GM19395 (cell line): ENCODE measurements around the gene EIPR1.
"Not testable (repeated sequence)": the region's sequence is repeated elsewhere in the genome, so short reads cannot be mapped to it uniquely, and the experiment has no call there.

Experiments used
- ATAC-seq: cut with Tn5 transposase; IDR thresholded peaks from one replicate; pipeline ENCODE4 v1.9.1; 2021; ENCODE audit warnings: mild to moderate bottlenecking, moderate library complexity; ENCODE audit not compliant: unreplicated experiment

Gene EIPR1

DNA sequence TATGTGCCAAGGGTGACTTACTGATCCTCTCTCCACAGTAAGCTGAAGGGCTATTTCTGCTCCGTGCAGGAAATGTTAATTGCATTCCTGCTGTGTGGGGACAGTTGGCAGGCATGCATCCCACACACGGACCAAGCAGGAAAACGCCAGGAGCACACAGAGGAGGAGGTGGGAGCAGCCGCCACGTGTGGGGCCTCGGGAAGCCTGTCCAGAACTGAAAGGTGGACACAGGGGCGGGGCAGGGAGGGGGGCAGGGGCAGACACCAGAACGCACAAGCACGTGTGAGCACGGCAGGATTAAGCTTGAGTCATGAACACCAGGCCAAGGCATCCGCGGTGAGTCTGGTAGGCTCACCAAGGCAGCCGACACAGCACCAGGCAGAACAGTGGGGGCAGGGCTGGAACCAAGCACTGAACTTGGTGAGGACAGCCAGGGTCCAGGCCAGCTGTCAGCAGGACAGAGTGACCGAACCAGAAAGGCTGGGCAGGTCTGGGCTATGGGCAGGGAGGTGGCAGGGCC is 177.1 kb downstream of the EIPR1 start:
- no peak for ATAC-seq

DNA sequence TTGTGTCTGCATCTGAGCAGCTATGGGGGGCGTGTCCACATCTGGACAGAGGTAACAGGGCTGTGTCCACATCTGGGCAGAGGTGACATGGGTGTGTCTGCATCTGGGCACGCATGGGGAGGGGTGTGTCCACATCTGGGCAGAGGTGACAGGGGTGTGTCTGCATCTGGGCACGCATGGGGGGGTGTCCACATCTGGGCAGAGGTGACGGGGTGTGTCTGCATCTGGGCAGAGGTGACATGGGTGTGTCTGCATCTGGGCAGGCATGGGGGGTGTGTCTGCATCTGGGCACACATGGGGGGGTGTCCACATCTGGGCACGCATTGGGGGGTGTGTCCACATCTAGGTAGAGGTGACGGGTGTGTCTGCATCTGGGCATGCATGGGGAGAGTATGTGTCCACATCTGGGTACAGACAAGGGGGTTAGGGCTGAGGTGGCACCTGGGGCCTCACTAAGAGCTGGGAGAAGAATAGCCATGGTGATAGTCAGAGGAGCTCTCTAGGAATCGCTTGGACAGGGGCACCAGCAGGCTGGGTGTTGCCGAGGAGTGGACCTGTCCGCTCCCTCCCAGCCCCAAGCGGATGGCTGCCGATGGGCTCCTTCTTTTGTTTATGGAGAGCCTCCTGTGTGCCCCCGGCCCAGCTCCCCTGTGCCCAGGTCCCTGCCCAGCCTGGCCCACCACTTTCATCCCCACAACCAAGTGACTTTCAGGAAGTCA is 177.8 kb downstream of the EIPR1 start:
- no peak for ATAC-seq

DNA sequence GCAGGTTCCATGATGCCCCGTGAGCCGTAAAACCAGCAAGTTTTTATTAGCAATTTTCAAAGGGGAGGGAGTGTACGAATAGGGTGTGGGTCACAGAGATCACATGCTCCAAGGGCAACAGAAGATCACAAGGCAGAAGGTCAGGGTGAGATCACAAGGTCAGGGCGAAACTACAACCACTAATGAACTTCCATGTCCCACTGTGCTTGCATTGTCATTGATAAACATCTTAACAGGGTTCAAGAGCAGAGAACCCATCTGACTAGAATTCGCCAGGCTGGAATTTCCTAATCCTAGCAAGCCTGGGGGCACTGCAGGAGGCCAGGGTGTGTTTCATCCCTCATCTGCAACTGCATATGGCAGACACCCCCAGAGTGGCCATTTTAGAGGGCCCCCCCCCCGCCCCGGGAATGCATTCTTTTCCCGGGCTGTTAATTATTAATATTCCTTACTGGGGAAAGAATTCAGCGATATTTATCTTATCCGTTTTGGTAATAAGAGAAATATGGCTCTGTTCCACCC is 178.9 kb downstream of the EIPR1 start:
- ATAC-seq = not testable (repeated sequence)

DNA sequence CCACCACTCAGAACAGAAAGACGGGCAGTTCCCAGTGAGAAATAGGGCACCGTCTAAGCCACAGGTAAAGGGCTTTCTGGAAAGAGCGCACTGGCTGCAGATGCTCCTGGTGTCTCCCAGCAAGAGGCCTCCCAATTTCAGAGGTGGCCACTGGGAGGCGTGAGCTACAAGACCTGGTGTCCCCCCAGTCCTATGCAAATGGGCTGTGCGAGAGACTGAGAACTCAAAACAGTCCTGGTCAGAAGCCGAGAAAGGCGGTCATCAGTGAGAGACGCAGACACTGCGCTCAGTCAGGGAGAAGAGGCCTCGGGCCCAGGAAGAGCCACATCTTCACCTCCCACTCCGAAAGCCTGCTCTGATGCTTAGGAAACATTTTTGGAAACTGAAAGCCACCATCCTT is 179.5 kb downstream of the EIPR1 start:
- no peak for ATAC-seq

DNA sequence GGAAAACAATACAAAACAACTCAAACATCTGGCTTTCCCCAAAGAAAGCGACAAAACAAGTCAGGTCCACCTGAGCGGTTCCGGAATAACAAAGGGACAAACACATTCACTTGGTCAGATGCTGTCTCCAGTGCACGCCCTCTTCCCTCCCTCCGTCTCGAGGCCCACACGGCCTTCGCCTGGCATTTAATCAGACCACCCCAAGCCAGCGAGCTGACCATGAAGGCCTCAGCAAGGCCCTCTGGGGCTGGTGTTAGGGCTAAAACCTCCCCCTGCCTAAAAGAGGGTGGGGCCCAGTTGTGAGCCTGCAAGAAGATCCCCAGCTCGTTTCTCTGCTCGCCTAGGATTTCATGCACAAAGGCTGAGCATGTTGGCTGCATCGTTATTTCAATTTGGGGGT is 180.3 kb downstream of the EIPR1 start:
- no peak for ATAC-seq

DNA sequence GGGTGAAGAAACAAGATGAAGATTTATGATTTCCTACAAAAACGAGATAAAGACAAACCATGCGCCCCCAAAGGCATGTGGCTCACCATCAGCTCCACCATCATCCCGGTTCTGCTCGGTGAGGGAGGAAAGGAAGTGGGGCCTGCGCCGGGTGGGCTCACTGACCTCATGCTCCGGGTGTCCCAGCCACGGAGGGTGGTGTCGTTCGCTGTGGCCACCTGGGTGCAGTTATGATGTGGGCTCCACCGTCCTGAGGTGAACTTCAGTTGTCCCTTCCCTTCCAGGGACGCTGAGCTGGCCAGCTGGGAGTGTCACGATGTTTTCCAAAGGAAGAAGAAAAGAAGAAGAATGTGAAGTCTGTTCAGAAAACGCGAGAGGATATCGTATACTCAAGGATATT is 180.9 kb downstream of the EIPR1 start:
- ATAC-seq = no peak

DNA sequence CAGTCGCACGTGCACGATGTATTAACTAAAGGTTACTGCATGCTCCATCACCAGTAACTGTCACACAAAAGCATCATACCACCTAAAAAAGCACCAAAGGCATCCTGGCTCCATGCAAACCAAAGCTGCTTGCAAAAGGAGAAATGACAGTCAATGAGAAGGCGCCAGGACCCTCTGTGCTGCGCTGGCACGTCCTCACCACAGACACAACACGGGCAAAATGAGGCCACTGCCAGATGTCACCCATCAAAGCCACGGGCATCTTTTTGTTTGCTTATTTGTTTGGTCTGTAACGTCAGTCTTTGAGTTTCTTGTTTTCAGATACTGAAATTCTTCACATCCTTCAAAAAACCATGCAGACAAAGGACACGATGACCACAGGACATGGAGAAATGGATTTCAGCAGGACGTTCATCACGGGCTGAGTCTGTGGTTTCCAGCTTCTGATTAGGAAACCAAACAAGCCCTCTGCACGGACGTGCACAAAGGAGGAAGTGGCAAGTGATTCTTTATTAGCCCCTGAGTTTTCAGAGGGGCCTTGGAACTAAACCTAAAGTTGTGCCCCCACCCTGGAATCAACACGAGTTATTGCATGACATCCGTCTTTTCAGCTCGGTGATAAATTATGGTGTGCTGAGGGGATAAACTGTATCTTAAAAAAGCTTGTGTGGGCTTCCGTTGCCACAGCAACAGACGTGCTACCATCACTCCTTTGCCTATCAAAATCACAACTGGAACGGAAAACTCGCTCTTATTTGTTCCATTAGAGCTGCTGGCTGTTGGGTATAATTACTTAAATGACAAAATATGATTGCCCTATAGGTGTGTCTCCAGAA is 181.8 kb downstream of the EIPR1 start:
- no peak for ATAC-seq

DNA sequence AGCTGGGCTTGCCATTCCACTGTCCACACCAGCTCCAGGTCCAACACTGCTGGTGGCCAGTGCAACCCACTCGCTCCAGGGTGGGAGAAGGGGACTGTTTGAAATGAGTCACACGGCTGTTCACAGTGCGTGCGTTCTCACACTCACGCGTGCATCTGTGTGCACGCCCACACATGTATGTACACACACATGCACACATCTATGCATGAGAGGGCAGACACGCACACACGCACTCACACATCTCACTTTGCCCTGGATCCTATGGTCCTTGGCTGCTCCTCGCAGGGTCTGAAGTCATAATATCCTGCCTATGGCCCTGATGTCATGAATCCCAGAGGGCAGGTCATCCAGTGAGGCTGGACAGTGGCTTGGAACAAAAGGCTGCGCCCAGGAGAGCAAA is 182.8 kb downstream of the EIPR1 start:
- ATAC-seq = no peak

DNA sequence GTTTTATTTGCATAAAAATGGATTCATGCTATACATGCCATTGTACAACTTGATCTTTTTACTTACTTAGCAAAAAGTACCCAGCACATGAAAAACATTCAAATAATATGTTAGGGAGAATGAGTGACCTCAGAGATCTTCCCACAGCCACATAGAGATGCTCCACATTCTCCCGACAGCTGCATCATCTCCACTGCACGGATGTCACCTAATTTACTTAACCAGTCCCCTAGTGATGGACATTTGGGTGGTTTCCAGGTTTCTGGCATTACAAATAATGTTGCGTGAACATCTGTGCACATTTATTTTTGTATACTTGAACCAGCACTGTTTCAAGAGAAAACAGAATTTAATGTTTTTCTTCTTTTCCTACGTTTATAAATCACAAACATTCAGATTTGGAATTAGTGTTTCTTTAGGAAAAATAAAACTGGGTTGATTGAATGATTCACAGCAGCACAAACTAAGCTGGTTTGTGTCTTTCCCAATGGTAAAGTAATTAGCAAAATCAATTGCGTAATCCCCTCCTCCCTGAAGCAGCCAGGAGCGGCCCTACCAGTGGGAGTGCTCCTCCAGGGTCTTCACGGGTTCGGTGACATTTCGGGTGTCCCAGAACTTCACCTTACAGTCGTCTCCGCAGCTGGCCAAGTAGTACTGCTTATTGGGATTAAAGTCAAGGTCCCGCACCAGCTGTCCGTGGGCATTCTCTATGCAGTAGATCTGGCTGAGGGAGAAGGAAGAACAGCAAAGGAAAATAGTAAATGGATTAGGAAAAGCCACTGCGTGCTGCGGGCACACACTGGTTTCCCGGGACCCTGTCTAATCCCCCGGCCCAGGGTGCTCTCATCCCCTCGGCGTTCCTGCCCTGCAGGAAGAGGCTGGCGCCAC is 183.9 kb downstream of the EIPR1 start:
- ATAC-seq = no peak

DNA sequence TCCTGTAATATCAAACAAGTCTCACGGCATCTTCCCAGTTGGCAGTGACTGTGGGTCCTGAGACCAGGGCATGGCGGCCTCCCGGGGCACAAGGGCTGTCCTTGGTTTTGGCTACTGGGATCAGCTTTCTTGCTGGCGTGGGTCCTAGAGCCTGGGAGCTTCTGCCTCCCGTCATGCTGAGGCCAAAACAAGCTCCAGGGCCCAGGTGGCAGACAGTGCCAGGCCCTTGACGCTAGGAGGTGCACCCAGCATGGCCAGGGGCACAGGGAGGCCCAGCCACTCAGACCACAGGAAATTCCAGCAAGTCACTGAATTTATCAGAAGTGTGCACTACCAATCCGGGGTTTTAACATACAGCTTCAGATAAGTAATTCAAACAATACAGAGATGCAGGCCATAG is 184.7 kb downstream of the EIPR1 start:
- ATAC-seq = no peak

DNA sequence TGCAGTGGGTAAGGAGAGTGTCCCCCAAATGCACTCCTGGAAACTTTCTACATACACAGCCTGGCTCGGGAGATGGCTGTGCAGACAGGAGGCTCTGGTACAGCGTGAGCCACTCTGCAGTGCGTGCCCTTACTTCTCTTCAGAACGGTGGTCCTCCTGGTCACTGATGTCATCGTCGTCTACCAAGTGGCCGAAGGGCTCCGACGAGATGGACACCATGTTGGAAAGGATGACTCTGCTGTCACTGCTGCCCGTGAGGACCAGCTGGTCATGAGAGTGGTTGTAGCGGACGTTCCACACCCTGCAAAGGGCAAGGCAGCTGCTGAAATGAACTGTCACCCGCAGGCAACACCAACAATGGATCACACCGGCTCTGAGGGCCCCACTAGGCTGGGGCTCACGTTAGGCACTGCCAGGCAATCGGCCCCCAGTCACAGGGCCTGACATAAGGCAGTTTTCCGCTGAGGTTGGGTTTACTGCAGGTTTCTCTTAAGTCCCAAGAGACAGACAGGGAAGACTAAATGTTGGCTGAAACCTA is 185.3 kb downstream of the EIPR1 start:
- ATAC-seq = no peak

DNA sequence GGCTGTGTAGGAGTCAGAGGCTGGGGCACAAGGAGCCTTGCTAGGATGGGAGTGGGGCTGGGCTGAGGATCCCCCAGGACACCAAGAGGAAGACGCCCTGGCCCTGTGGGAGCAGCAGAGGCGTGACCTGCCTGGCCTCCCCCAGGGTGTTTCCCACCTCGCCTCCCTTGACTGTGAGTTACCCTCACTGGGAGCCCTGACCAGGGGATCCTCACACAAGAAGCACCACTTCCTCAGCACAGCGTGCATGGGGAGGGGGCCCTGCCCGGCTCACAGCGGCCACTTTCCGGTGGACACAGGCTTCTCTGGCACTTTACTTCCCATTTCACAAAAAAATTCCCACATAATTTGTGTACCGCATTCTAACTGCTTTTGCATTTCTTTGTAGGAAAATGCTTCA is 187.7 kb downstream of the EIPR1 start:
- ATAC-seq = no peak

DNA sequence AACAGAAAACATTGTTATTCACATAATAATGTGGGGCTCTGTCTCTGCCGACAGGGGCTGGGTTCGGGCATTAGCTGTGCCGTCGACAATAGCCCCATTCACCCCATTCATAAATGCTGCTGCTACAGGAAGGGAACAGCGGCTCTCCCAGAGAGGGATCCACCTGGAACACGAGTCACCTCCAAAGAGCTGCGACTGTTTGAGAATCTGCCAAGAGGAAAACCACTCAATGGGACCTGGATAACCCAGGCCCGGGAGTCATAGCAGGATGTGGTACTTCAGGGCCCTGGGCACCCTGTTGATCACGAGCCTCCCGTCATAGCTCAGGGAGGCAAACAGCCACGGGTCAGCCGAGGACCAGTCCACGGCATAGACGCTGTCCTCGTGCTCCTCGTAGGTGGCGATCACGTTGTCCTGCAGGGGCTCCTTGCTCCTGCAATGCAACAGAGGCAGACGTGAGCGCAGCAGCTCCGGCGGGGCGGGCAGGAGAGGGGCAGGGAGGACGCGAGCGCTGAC is 188.5 kb downstream of the EIPR1 start:
- ATAC-seq = no peak

DNA sequence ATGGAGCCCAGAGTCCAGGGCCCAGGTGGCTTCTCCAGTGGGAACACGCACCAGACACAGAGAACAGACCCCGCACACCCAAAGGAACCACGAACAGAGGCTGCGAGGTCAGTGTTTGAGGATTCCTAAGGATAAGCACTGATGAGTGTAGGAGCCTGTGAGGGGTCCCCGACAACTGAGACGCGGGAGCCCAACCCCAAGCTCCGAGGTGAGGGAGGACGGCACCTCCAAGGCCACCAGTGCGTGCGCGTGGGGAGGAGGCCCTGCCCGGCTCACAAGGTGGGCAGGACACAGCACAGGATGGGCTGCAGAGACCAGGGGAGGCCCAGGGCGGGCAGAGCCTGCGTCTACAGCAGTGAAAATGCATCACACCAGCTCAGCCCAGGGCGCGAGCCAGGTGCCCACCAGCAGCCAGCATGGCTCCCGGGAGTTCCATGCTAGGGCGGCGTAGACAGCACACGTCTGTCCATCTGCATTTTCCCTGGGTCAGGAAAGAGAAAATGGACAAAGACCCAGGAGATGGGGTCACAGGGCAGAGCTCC is 189.1 kb downstream of the EIPR1 start:
- ATAC-seq = no peak

DNA sequence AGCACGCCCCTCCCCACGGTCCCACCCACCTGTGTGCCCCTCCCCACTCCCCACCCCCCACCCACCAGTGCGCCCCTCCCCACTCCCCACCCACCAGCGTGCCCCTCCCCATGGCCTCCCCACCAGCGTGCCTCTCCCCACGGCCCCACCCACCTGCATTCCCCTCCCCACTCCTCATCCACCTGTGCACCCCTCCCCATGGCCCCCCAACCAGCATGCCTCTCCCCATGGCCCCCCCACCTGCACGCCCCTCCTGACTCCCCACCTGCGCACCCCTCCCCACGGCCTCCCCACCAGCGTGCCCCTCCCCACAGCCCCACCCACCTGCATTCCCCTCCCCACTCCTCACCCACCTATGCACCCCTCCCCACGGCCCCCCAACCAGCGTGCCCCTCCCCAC is 190.2 kb downstream of the EIPR1 start:
- ATAC-seq = no peak

DNA sequence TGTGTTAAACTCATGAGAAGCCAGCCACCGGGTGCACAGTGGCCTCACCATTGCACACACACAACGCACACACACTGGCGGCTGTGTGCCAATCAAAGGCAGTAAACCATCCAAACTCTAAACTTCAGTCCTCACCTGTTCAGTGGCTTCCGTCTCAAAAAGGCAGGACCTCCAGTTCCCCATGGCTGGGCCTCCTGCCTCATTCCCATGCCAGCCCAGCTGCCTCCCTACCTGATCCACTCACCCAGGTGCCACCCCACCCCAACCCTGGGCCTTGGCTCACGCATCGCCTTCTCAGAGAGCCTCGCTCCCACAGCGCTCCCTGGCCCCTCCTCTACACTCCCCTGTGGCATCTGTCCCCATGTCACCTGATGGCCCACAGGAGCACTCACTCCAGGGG is 190.9 kb downstream of the EIPR1 start:
- ATAC-seq = no peak

DNA sequence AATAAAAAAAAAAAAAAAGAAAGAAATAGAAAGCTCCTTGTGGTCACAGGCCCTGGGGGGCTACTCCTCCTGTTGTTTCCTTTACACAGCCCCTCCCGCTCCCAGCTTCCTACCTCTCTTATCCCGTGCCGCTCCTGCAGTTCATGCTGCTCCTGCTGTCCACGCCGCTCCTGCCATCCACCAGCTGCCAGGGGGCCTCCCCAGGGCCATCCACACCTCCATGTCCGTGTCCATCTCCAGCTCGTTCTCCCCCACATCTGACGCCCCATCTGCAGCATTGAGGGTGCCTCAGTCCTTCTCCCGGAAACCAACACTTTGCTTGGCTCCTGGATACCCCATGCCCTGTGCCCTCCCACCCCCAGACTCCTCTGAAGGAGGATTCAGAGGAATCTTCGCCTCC is 191.7 kb downstream of the EIPR1 start:
- no peak for ATAC-seq

DNA sequence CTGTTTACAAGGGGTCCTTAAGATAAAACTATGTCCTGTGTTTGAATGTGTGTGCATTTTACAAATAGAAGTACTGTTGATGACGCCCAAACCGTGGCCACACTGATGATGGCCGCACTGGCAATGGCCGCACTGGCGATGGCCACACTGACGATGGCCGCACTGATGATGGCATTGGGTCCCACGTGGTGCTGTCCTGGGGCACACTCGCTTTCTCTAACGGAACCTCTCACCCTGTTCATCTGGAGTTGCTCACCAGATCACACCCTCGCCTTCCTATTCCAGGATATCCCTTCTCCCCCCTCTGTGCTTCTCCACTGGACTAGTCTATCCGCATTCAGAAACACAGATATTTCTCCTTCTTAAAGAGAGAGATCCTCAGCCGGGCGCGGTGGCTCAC is 192.4 kb downstream of the EIPR1 start:
- no peak for ATAC-seq

DNA sequence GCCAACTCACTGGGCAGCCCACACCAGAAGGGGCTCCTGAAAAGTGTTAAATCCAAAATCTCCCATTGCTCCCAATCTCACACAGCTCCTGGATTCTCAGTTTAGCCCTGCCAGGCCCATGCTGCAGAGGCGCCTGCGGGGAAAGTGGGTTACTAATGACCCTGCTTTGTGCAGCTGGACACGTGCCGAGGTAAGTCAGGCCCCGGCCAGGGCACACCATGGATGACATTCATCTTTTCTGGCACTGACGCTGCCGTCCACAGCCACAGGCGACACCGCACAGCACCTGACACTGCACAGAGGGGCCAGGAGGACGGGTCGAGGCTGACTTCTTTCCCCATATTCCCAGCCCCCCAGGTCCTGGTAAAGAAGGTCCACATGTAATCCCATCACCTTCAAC is 193.5 kb downstream of the EIPR1 start:
- no peak for ATAC-seq

DNA sequence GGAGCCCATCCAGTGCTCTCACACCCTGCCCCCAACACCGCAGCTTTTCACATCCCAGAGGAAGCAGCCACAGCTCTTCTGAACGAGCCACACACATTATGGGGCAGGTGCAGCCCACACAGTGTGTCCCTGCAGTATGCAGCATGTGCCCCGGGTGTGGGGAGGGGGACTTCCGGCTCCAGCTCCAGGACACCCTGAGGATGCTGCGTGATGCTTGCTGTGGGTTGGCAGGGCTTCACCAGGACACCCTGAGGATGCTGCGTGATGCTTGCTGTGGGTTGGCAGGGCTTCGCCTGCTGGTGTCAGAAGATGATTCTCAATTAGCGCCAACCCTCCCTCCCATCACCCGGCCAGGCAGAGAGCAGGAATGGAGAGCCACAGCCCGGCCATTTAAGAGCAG is 193.9 kb downstream of the EIPR1 start:
- ATAC-seq = no peak
